GM18867 (cell line): ENCODE measurements around the gene ABCG8.

ENCODE experiments used
- ATAC-seq: cut with Tn5 transposase; IDR thresholded peaks from one replicate; pipeline ENCODE4 v1.9.1; 2021; ENCODE audit warnings: mild to moderate bottlenecking, moderate library complexity; ENCODE audit not compliant: unreplicated experiment

Gene ABCG8

DNA sequence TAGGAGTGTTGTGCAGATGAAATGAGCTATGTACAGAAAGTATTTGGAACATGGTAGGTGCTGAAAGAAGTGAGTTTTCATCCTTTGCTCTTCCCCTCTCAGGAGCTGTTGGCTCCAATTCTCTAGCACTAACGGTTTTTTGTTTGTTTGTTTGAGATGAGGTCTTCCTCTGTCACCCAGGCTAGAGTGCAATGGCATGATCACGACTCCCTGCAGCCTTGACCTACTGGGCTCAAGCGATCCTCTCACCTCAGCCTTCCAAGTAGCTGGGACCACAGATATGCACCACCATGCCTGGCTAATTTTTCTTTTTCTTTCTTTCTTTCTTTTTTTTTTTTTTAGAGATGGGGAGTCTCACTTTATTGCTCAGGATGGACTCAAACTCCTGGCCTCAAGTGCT is 12.9 kb upstream of the ABCG8 start:
- no peak for ATAC-seq

DNA sequence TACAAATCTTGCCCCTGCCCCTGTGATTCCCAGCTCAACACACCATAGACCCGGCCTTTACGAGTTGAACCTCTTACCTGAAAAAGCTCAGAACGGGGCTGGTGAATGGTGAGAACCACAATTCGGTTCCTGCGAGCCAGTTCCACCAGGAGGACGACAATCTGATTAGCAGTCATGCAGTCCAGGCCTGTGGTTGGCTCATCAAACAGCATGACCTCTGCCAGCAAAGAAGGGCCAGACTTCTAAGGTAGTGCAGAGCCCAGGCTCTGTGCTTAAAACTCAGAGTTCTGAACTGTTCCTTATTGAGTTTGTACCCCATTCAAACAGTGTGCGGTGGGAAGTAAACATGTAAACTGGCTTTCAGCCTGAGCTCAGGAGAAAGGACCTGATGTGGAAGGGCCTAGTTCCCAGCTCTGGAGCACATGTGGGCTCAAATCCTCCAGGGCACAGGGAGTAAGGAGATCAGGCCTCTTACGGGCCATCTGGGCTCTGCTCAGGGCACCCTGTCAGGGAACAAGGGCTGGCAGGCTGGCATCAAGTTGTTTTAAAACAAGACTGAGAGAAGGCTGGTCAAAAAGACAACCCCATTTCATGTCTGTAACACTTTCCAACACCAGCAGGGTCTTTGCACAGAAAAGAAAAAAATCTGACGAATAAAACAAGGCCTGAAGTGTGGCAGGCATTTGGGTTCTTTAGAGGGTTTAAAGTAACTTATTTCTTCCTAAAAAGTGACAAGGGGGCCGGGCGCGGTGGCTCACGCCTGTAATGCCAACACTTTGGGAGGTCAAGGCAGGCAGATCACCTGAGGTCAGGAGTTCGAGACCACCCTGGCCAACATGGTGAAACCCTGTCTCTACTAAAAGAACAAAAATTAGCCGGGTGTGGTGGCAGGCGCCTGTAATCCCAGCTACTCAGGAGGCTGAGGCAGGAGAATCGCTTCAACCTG is 12.2 kb upstream of the ABCG8 start:
- ATAC-seq, result no peak

GRCh38 chr2:43831543-43832294 is 7.1 kb upstream of the ABCG8 start:
- ATAC-seq, result no peak

GRCh38 chr2:43832457-43832856 is 6.3 kb upstream of the ABCG8 start:
- ATAC-seq, result no peak

GRCh38 chr2:43837033-43837432 is 1.7 kb upstream of the ABCG8 start:
- ATAC-seq, result no peak

DNA sequence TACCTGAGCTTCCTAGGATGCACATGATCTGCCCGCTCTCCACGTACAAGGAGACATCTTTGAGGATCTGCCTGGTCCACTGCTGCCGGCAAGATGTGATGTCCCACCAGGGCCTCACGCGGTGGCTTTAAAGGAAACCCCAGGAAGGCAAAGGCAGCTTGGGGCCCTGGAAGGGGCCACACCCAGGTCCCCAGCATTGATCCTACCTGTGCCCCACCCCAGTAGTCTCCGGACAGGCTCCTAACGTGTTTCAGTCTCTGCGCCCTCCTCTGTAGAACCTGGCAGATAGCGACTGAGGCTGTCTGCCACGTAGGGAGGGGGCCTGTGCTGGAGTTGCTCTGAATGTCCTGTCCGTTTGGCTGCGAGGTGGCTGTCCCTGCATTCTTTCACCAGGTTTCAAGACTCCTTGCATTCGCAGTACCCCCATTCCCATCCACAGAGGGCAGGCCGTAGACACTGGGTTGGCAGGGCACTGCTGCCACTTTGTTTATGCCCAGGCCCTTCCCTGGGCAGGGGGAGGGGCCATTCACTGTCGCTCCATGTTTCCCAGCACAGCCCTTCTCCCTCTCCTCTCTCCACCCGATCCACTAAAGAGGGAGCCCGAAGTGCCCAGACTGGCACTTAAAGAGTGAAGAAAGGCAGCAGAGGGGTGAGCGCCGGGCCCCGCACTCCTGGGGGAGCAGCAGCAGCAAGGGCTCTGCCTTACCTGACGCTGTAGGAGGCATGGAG is 776 bp upstream of the ABCG8 start:
- no peak for ATAC-seq

GRCh38 chr2:43839776-43840564 is 1.2 kb downstream of the ABCG8 start:
- ATAC-seq, result no peak

DNA sequence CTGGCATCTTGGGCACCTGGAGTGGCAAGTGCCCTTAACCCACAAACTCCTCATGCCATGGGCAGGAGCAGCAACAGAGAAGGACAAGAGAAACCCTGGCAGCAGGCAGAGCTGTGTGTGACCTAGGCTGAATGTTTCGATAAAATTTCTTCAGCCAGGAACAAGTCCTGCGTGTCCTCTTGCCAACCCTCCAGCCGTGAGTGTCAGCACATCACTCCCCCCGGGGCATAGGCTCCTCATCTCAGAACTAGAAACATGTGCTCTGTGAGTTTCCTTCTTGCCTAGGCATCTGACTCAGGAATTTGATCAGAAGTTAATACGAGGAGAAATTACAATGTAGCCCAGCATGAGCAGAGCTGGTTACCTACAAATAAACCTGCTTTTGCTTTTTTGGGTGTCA is 2.2 kb downstream of the ABCG8 start:
- no peak for ATAC-seq

DNA sequence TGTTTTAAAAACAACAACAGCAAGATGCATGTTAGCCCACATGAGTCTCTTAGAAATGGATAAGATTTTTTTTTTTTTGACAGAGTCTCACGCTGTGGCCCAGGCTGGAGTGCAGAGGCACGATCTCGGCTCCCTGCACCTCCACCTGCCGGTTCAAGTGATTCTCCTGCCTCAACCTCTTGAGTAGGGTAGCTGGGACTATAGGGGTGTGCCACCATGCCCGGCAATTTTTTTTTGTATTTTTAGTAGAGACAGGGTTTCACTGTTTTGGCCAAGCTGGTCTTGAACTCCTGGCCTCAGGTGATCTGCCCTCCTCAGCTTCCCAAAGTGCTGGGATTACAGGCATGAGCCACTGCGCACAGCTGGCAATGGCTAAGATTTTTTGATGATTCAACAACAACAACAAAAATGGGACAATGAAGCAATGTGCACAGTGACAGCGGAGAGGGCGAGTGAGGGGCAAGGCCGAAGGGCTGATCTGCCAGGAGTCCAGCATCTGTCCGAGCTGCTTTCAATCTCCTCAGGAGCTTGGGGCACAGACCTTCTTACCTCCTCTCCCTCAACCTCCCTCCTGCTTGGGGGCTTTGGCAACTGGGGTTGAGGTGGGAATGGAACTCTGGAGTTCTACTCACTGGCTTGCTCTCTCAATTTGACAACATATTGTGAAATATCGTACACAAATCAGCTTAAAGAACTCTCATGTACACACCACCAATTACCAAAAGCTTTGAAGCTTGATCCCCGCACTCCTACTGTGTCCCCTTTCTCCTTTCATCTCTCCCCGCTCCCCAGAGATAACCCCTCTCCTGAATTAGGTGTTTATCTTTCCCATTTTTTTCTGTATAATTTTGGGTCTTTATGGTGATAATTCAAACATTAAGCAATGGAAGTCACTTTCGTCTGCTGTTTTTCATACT is 3.4 kb downstream of the ABCG8 start:
- ATAC-seq, result no peak

DNA sequence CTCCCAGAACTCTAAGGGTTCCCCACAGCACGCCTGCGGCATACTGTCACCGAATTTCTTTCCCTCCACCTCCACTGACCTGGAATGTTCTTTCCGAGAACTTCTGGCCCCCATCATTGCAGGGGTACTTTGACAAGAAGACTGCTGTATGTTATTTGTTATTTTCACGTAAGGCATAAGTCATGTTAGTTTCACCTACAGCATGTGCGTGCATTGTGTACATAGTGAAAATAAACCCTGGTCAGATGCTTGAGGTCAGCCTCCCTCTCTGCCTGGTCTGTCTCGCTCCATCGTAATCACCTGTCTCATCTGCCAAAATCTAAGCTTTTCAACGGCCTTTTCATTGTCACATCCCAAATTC is 4.1 kb downstream of the ABCG8 start:
- no peak for ATAC-seq

DNA sequence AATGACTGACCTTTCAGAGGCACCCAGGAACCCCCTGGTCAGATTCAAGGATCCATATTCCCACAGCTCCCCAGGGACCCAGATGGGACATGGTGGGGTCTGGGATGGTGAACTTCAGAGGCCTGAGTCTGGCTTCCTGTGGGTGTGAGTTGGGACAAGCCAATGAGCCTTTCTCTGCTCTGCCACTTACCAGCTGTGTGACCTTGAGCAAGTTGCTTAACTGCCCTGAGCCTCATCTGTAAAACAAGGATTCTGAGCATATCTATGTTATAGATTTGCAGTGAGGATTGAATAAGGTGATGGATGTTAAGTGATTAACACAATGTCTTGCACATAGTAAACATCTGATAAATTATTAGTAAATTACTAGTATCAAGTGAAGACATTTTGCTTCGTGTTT is 6.4 kb downstream of the ABCG8 start:
- ATAC-seq, result no peak

GRCh38 chr2:43846140-43846793 is 7.5 kb downstream of the ABCG8 start:
- ATAC-seq, result no peak

- ATAC-seq, result no peak
Observed at GRCh38 chr2:43848214-43848613, 9.4 kb downstream of the ABCG8 start.

- ATAC-seq, result no peak
Observed at GRCh38 chr2:43851011-43851980, 12.5 kb downstream of the ABCG8 start.

DNA sequence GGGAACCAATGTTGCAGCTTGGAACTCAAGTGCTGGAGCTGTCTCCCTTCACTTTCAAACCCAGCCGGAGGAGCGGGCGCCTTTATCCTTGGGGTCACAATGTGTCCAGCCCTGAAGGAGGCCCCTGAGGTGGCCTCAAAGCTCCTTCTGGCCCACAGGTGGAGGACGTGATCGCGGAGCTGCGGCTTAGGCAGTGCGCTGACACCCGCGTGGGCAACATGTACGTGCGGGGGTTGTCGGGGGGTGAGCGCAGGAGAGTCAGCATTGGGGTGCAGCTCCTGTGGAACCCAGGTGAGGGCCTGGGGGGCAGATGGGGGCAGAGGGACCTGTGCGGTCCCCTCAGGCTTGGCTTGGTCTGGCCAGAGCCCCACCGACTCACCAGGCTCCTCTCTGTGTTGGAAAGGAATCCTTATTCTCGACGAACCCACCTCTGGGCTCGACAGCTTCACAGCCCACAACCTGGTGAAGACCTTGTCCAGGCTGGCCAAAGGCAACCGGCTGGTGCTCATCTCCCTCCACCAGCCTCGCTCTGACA is 13.5 kb downstream of the ABCG8 start:
- no peak for ATAC-seq

DNA sequence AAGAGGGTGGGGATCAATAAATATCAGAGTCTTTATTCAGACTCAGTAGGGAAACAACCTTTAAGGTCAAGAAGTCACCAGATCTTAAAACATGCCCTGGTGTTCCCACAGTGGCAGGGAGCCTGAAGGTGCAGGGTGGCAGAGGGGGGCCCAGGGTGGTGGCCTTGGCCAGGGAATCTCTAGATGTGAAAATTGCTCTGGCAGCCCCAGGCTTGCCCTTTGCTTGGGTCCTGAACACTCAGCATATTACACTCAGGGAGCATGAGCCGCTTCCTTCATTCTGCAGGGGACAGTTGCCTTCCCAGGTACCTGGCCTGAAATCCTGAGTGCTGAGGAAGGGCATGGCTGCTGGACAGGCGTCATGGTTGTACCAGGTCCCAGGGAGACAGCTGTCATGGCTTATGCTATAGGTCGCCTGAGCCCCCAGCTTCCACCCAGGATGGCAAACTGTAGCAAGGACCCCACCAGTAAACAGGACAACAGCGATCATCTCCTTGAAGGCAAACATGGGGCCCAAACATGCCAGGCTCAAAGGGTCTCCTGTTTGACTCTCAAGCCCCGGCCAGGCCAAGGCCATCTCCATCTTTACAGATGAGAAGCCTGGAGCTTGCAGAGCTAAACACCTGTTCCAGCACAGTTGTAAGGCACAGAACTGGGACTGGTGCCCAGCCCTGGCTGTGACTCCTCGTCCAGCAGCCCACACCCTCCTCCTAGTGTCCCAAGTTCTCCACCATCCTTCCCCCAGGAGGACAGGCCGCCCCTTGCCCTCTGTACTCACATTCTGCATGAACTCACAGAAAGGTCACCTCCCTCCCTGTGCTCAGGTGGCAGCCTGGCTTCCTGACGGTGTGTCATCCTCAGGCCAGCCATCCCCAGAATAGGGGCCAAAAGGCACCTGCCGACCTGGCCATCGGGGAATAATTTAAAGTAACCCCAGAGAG is 14.6 kb downstream of the ABCG8 start:
- ATAC-seq, result no peak

- ATAC-seq, result no peak
Observed at GRCh38 chr2:43854671-43855070, 15.9 kb downstream of the ABCG8 start.
